Endodermal cell (in vitro differentiated cells): ENCODE results near the gene CLCNKA. TPM values are rescaled to one million over a fixed set of nuclear protein-coding genes. Genes with fewer than 3 reads are reported as not detected.
A peak's percentile ranks its signal among the peaks of the same experiment; 100 is the strongest.
"Not testable (repeated sequence)": the region's sequence is repeated elsewhere in the genome, so short reads cannot be mapped to it uniquely, and the experiment has no call there.

Source experiments
- DNase-seq: peaks from one replicate; pipeline ENCODE4 v3.0.0-alpha.2; 2017
- H3K27ac ChIP-seq: 2 replicates; pipeline ENCODE4 v1.5.1; 2013; ENCODE audit warnings: mild to moderate bottlenecking, low read depth, low read length, moderate library complexity
- H3K27me3 ChIP-seq: 2 replicates; pipeline ENCODE4 v1.6.1; 2013; ENCODE audit warnings: mild to moderate bottlenecking, low read length, moderate library complexity; ENCODE audit not compliant: insufficient read depth, control insufficient read depth, poor library complexity, severe bottlenecking
- H3K36me3 ChIP-seq: 2 replicates; pipeline ENCODE4 v1.7.0; 2013; ENCODE audit warnings: mild to moderate bottlenecking, low read length, moderate library complexity; ENCODE audit not compliant: control insufficient read depth, insufficient read depth
- H3K4me1 ChIP-seq: one replicate; pipeline ENCODE4 v1.7.0; 2013; ENCODE audit warnings: low read length; ENCODE audit not compliant: control insufficient read depth, insufficient read depth
- H3K4me3 ChIP-seq: 2 replicates; pipeline ENCODE4 v1.5.1; 2013; ENCODE audit warnings: mild to moderate bottlenecking, low read length, moderate library complexity
- H3K9ac ChIP-seq: 2 replicates; pipeline ENCODE4 v1.6.1; 2013; ENCODE audit warnings: mild to moderate bottlenecking, low read length, moderate library complexity; ENCODE audit not compliant: poor library complexity, severe bottlenecking; ENCODE audit errors: extremely low read depth
- H3K9me3 ChIP-seq: 2 replicates; pipeline ENCODE4 v1.6.1; 2013; ENCODE audit warnings: mild to moderate bottlenecking, low read length, moderate library complexity; ENCODE audit not compliant: control insufficient read depth
- H3K27ac Mint-ChIP-seq: 2 replicates; pipeline ENCODE4 v1.8.0; 2020; ENCODE audit warnings: mixed read lengths
- H3K27me3 Mint-ChIP-seq: 2 replicates; pipeline ENCODE4 v1.8.0; 2021; ENCODE audit warnings: mild to moderate bottlenecking, mixed read lengths; ENCODE audit not compliant: insufficient read depth
- H3K36me3 Mint-ChIP-seq: 2 replicates; pipeline ENCODE4 v1.8.0; 2020; ENCODE audit warnings: low read depth, mixed read lengths
- H3K4me1 Mint-ChIP-seq: 2 replicates; pipeline ENCODE4 v1.8.0; 2020; ENCODE audit warnings: mixed read lengths
- H3K4me3 Mint-ChIP-seq: 2 replicates; pipeline ENCODE4 v1.8.0; 2020; ENCODE audit warnings: mild to moderate bottlenecking, moderate library complexity, mixed read lengths
- H3K9me3 Mint-ChIP-seq: 2 replicates; pipeline ENCODE4 v1.8.0; 2020; ENCODE audit warnings: mild to moderate bottlenecking, mixed read lengths
- WGBS, 2 experiments: methylation state at CpG; one replicate each; pipeline versions ENCODE4 v1.1.5 to v1.1.7; 2013; ENCODE audit warnings: missing lambda C conversion rate in 2 of 2, mixed read lengths in 1 of 2; ENCODE audit not compliant: insufficient coverage in 1 of 2, insufficient read length in 1 of 2; 5-methylcytosine and 5-hydroxymethylcytosine counted together
- total RNA-seq, 2 donors: library from RNA; stranded (reverse); fragmentation: NEBNext Ultra II Directional in 1 of 2; extraction: Animal tissue kit (Norgen Biotek cat#: 25700) in 1 of 2; gene quantifications; 2 replicates in 1 of 2; 3 replicates in 1 of 2; pipeline ENCODE4 v1.2.1, GENCODE V29; 2021
- TF ChIP-seq, protein P1 (sequence below): fragments of 200-600 bp; sonication (generic); conservative IDR thresholded peaks from 2 replicates; pipeline ENCODE4 v1.5.0; 2021; ENCODE audit warnings: antibody characterized with exemption, mild to moderate bottlenecking

Gene CLCNKA
- total RNA-seq, 2 donors from 2014 or later: 3.2 to 3.5 TPM

DNA sequence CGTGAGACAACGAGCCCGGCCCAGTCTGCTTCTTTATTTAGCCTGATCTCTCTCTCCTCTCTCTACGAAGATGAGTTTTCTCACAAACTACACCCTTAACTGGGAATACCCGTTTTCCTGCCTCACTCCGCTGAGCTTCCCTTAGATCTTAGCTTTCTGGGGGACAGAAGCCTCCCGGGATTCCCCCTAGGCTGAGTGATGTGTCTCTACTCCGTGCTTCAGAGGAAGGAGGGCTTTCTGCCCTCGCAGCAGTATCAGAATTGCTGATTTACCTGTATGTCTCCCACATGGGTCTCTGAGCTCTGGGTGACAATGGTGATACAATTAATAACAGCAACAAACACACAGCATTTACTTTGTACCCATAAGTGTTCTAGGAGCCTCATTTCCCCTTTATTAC, 47.0 kb upstream of the CLCNKA start:
- no peak for DNase-seq

DNA sequence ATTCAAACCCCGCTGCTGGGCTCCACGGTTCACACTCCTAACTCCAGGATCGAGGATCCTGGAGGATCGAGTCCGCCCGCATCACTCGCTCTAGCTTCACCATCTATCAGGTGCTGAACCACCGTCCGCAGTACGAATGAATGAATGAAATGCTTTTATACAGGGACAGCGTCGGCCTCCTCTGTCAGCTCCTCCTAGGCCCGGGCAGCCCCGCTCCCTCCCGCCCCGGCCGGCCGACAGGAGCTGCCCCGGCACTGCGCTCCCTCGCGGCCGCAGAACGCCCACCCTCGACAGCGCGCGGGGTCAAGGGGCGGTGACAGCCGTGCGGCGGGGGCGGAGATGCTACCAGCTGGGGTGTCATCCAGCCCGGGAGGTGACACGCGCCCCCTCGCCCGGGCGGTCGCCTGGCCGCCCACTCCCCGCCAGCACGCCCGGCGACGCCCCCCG, 46.5 kb upstream of the CLCNKA start:
- H3K9me3 ChIP-seq: peaks cover 8% of the 10 kb centered on the region
- H3K36me3 ChIP-seq: peaks cover 24% of the 10 kb centered on the region
- Mint-ChIP-seq H3K4me1 (peaks cover 7% of the 10 kb centered on the region), H3K9me3 (peaks cover 9% of the 10 kb centered on the region), H3K27ac (peak overlapping the region; percentile 86), H3K4me3 (peak overlapping the region; percentile 78), H3K27me3 (peaks cover 5% of the 10 kb centered on the region), H3K36me3 (peaks cover 28% of the 10 kb centered on the region)
- 0 to 1% methylated on average over 7 to 47 of the region's 47 CpGs for WGBS, 2 experiments
- H3K27me3 ChIP-seq: no peaks in the 10 kb centered on the region
- peak; percentile 91 for DNase-seq
- TF ChIP-seq, protein P1, sequence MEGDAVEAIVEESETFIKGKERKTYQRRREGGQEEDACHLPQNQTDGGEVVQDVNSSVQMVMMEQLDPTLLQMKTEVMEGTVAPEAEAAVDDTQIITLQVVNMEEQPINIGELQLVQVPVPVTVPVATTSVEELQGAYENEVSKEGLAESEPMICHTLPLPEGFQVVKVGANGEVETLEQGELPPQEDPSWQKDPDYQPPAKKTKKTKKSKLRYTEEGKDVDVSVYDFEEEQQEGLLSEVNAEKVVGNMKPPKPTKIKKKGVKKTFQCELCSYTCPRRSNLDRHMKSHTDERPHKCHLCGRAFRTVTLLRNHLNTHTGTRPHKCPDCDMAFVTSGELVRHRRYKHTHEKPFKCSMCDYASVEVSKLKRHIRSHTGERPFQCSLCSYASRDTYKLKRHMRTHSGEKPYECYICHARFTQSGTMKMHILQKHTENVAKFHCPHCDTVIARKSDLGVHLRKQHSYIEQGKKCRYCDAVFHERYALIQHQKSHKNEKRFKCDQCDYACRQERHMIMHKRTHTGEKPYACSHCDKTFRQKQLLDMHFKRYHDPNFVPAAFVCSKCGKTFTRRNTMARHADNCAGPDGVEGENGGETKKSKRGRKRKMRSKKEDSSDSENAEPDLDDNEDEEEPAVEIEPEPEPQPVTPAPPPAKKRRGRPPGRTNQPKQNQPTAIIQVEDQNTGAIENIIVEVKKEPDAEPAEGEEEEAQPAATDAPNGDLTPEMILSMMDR: peak; percentile 65
- H3K9ac ChIP-seq: peak overlapping the region; percentile 74
- H3K4me1 ChIP-seq: no peaks in the 10 kb centered on the region
- peak overlapping the region; percentile 87 for H3K4me3 ChIP-seq
- peak overlapping the region; percentile 97 for H3K27ac ChIP-seq

More for the DNA sequence above, 47.0 kb upstream of the CLCNKA start:
- H3K4me1 ChIP-seq: no peaks in the 10 kb centered on the region
- peaks cover 7% of the 10 kb centered on the region for H3K4me1 Mint-ChIP-seq
- peak overlapping the region; percentile 74 for H3K9ac ChIP-seq
- peaks cover 5% of the 10 kb centered on the region for H3K27me3 Mint-ChIP-seq
- H3K4me3 Mint-ChIP-seq: peak overlapping the region; percentile 78
- H3K9me3 ChIP-seq: peaks cover 11% of the 10 kb centered on the region
- peaks cover 26% of the 10 kb centered on the region for H3K36me3 ChIP-seq
- peak overlapping the region; percentile 87 for H3K4me3 ChIP-seq
- H3K36me3 Mint-ChIP-seq: peaks cover 33% of the 10 kb centered on the region
- no peaks in the 10 kb centered on the region for H3K27me3 ChIP-seq
- TF ChIP-seq, protein P1: no peak
- H3K27ac ChIP-seq: peak overlapping the region; percentile 22
- H3K27ac Mint-ChIP-seq: peak overlapping the region; percentile 86
- 70 to 76% methylated on average over 8 to 9 of the region's 9 CpGs for WGBS, 2 experiments
- peaks cover 14% of the 10 kb centered on the region for H3K9me3 Mint-ChIP-seq

DNA sequence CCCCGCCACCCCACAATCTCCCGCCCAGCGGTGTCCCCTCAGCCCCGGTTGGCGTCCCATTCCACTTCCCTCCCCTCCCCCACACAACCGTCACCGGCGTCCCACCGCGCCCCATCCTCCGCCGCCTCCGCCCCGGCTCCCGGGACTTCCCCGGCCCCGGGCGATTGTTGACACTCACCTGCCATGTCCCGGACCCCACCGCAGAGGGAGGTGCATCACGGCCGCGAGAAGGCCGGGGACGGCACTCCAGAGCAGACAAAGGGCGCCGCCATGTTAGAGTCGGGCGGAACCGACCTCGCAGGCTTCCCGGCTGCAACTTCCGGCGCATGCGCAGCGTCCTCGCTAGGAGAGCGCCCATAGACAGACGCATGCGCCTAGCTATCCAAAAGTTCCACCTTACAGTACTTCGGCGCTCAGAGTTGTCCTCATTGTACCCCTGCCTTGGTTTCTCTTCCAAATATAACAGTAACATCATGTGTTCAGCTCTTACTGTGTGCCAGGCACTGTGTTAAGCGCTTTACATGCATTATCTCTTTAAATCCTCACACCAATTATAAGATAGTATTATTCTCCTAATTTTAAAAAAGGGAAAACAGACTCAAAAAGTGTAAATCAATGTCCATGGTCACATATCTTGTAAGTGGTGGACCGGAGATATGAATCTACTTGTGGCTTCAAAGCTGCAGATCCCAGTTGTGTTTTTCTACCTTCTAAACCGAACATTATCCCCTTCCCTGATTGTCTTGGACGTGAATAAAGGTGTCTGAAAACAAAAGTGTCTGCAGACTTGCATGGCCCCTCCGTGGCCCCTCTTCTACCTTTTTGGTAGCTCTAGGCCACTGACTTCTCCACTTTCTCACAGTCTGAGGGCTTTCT, 45.8 kb upstream of the CLCNKA start, which contains the start of gene ZBTB17:
TSS of gene ZBTB17 (minus strand) at position 297 of the 876 bp plus-strand sequence. CDS start 27,606 bp downstream, outside the sequence.
- TF ChIP-seq, protein P1: no peak
- Histone ChIP-seq H3K27ac (peak within 1 kb of the TSS; percentile 97), H3K36me3 (peaks cover 20% of the 10 kb centered on the region), H3K4me3 (peak within 1 kb of the TSS; percentile 87), H3K9me3 (peaks cover 8% of the 10 kb centered on the region), H3K9ac (peak within 1 kb of the TSS; percentile 74), H3K27me3 (no peaks in the 10 kb centered on the region), H3K4me1 (no peaks in the 10 kb centered on the region)
- peaks cover 7% of the 10 kb centered on the region for H3K4me1 Mint-ChIP-seq
- peaks cover 5% of the 10 kb centered on the region for H3K27me3 Mint-ChIP-seq
- peaks cover 9% of the 10 kb centered on the region for H3K9me3 Mint-ChIP-seq
- peaks cover 21% of the 10 kb centered on the region for H3K36me3 Mint-ChIP-seq
- peak within 1 kb of the TSS; percentile 78 for H3K4me3 Mint-ChIP-seq
- WGBS, 2 experiments: 9 to 12% methylated on average over 23 to 47 of the region's 47 CpGs
- peak; percentile 97 for DNase-seq
- peak within 1 kb of the TSS; percentile 86 for H3K27ac Mint-ChIP-seq

DNA sequence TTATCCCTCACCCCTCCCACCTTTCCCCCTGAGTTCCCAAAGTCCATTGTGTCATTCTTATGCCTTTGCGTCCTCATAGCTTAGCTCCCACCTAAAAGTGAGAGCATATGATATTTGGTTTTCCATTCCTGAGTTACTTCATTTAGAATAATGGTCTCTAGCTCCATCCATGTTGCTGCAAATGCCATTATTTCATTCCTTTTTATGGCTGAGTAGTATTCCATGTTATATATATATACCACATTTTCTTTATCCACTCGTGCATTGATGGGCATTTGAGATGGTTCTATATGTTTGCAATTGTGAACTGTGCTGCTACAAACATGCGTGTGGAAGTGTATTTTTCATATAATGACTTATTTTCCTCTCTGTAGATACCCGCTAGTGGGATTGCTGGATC, 43.9 kb upstream of the CLCNKA start:
- not testable (repeated sequence) for H3K4me1 ChIP-seq, H3K27ac ChIP-seq, H3K27ac Mint-ChIP-seq, DNase-seq, H3K27me3 ChIP-seq, H3K4me3 ChIP-seq, H3K9me3 ChIP-seq, H3K4me1 Mint-ChIP-seq, H3K9me3 Mint-ChIP-seq, H3K9ac ChIP-seq, H3K36me3 ChIP-seq, H3K36me3 Mint-ChIP-seq, H3K4me3 Mint-ChIP-seq
- WGBS, 2 experiments: 86 to 93% methylated on average over 3 of the region's 4 CpGs
- H3K27me3 Mint-ChIP-seq: peaks cover 11% of the 10 kb centered on the region
